Measurements from ENCODE around the gene SNX32. TPM values are rescaled to one million over a fixed set of nuclear protein-coding genes. Genes with fewer than 3 reads are reported as not detected.

Gene SNX32
- total RNA-seq, 3 donors from 2014 or later, result 0.15 to 2.3 (median 0.48) TPM

- TF ChIP-seq CTCF (IDR thresholded peaks at IDR 0.05), result no peak
- TF ChIP-seq POLR2A (IDR thresholded peaks at IDR 0.05), result no peak
- TF ChIP-seq POLR2AphosphoS5 (IDR thresholded peaks at IDR 0.05), result no peak
- no peak for DNase-seq (ENCODE audit: low spot score in 2 of 2)
- H3K4me3 ChIP-seq, result no peak overlapping the region
- H3K9me3 ChIP-seq, result no peaks in the 10 kb centered on the region
- peaks cover 0 to 10% of the 10 kb centered on the region in 2 donors for H3K4me1 ChIP-seq
- peak overlapping the region in 1 of 2 donors; percentile 5 for H3K27ac ChIP-seq
- no peaks in the 10 kb centered on the region for H3K27me3 ChIP-seq
- intact Hi-C loops (cut with DNase I; ENCODE audit: low total_unique reads), result no loop called here
- H3K36me3 ChIP-seq, result peaks cover 4% of the 10 kb centered on the region
Measured at GRCh38 chr11:65868907-65869306, 35.1 kb downstream of the SNX32 start.

DNA sequence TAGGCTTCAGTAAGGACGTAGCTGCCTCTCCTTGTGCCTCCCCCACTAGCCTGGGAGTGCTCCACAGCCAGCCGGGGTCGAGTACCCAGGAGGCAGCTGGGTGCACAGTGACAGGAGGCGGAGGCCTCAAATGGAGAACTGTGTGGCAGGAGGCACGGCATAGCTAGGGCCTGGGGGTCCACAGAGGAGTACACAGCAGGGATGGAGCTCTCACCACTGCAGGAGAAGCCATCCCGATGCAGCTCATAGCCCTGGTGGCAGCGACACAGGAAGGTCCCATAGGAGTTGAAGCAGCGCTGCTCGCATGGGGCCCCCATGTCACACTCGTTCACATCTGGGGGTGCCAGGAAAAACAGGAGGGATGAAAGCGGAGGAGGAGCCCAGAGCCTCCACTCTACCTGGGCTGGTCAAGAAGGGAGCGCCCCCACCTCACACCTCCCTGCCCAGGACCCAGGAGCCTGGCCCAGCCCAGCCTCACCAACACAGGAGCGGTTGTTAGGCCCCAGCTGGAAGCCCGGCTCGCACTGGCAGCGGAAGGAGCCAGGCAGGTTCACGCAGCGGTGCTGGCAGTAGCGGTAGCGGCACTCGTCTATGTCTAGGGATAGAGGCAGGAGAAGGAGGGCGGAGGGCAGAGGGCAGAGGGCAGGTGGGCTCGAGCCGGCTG is 36.0 kb downstream of the SNX32 start:
- Histone ChIP-seq H3K4me1 (peaks cover 0 to 10% of the 10 kb centered on the region in 2 donors), H3K4me3 (no peak overlapping the region), H3K36me3 (no peaks in the 10 kb centered on the region), H3K27ac (peak overlapping the region in 1 of 2 donors; percentile 97), H3K27me3 (no peaks in the 10 kb centered on the region), H3K9me3 (no peaks in the 10 kb centered on the region)
- TF ChIP-seq POLR2AphosphoS5 (IDR thresholded peaks at IDR 0.05) (no peak), CTCF (IDR thresholded peaks at IDR 0.05) (no peak), POLR2A (IDR thresholded peaks at IDR 0.05) (no peak)
- intact Hi-C loops (cut with DNase I; ENCODE audit: low total_unique reads), result no loop called here
- DNase-seq (ENCODE audit: low spot score in 2 of 2), result no peak

GRCh38 chr11:65870307-65870658 is 36.5 kb downstream of the SNX32 start:
- Histone ChIP-seq H3K27ac (peak overlapping the region in 1 of 2 donors; percentile 97), H3K36me3 (no peaks in the 10 kb centered on the region), H3K4me1 (peaks cover 0 to 10% of the 10 kb centered on the region in 2 donors)

DNA sequence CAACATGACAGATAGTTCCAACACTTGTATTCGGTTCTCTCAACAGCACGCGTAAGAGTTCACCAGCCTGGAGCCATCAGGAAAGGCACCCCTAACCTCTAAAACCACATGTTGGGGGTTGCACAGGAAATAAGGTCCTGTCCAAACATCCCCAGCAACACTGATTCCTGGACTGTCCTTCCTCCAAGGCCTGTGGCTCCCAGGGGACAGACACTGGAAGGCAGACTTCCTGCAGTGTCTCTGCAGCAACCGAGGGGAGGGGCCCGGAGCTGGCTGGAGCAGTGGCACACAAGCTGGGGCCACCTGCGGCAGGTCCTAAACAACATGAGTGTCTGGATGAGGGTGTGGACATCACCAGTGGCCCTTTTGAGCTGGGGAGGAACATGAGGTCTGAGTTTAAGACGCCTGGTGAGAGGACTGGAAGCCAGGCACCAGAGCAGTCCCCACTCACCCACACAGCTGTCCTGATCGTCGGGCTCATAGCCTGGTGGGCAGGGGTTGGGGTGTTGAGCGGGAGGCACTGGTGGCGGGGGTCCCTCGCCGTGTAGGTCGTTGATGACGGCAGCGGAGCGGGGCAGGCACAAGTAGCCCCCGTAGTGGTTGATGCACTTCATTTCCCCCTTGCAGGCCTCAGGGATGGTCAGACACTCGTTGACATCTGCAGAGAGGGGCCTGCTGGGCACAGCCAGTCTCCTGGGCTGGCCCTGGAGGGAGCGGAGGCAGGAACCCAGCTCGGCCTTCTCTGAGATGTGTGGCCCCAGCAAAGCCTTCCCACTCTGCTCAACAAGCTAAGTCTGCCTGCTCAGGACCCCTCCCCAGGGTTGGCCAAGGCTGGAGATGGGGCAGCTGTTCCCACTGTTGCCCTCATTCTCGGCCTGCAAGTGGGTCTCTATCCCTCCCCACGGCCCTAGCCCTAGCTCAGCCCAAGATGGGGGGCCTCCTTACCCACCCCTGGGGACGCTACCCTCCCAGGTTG is 37.2 kb downstream of the SNX32 start:
- Histone ChIP-seq H3K27me3 (no peaks in the 10 kb centered on the region), H3K27ac (peak overlapping the region; percentile 88 to 97), H3K9me3 (no peaks in the 10 kb centered on the region), H3K4me1 (peaks cover 0 to 10% of the 10 kb centered on the region in 2 donors), H3K4me3 (peak overlapping the region; percentile 53 to 88 (median 65)), H3K36me3 (no peaks in the 10 kb centered on the region)
- no peak for TF ChIP-seq CTCF (IDR thresholded peaks at IDR 0.05)
- TF ChIP-seq POLR2AphosphoS5 (IDR thresholded peaks at IDR 0.05), result no peak
- TF ChIP-seq POLR2A (IDR thresholded peaks at IDR 0.05), result no peak
- DNase-seq (ENCODE audit: low spot score in 2 of 2), result no peak
- intact Hi-C loops (cut with DNase I; ENCODE audit: low total_unique reads), result no loop called here

More at GRCh38 chr11:65870307-65870658, 36.5 kb downstream of the SNX32 start:
- H3K4me3 ChIP-seq, result peak overlapping the region in 1 of 3 donors; percentile 88
- H3K27me3 ChIP-seq, result no peaks in the 10 kb centered on the region
- no peaks in the 10 kb centered on the region for H3K9me3 ChIP-seq
- intact Hi-C loops (cut with DNase I; ENCODE audit: low total_unique reads), result no loop called here
- no peak for TF ChIP-seq POLR2A (IDR thresholded peaks at IDR 0.05)
- TF ChIP-seq CTCF (IDR thresholded peaks at IDR 0.05), result no peak
- no peak for TF ChIP-seq POLR2AphosphoS5 (IDR thresholded peaks at IDR 0.05)
- no peak for DNase-seq (ENCODE audit: low spot score in 2 of 2)
